GM12892 (cell line): ENCODE data around the gene BBIP1.

Source experiments
- POLR2AphosphoS5 ChIP-seq: IDR thresholded peaks from 2 replicates; pipeline ENCODE4 v1.6.1; 2011; ENCODE audit warnings: low read depth, low read length, control low read depth
- TAF1 ChIP-seq: IDR thresholded peaks from 2 replicates; pipeline ENCODE4 v1.6.1; 2011; ENCODE audit warnings: low read depth, mild to moderate bottlenecking, control low read depth, low read length, borderline replicate concordance

GRCh38 chr10:110857265-110858171 is 61.5 kb downstream of the BBIP1 start:
- 0 out of 2 replicates have a peak, but pooled peaks have one; percentile 45 for TF ChIP-seq POLR2AphosphoS5
- no peak for TF ChIP-seq TAF1
